Loucy (cell line): ENCODE measurements around the gene ACOT8.

Experiments used
- H2AFZ ChIP-seq: fragments of 200-600 bp; sonication (generic); 2 replicates; pipeline ENCODE4 v1.6.0; 2016; ENCODE audit warnings: antibody characterized with exemption, mild to moderate bottlenecking, low read length, moderate library complexity
- H3F3A ChIP-seq: fragments of 200-600 bp; 2 replicates; pipeline ENCODE4 v1.6.0; 2016; ENCODE audit warnings: antibody characterized with exemption, low read depth, mild to moderate bottlenecking
- H3K27me3 ChIP-seq: fragments of 200-600 bp; sonication (generic); 2 replicates; pipeline ENCODE4 v1.6.1; 2014; ENCODE audit warnings: low read length, mild to moderate bottlenecking; ENCODE audit not compliant: insufficient read depth, poor library complexity, severe bottlenecking
- H3K36me3 ChIP-seq: fragments of 200-600 bp; sonication (generic); 2 replicates; pipeline ENCODE4 v1.6.1; 2016; ENCODE audit warnings: low read length; ENCODE audit not compliant: insufficient read depth
- H3K4me1 ChIP-seq: fragments of 200-600 bp; sonication (generic); 2 replicates; pipeline ENCODE4 v1.5.1; 2014; ENCODE audit warnings: low read length, mild to moderate bottlenecking; ENCODE audit not compliant: insufficient read depth, poor library complexity, severe bottlenecking
- H3K4me2 ChIP-seq: fragments of 200-600 bp; sonication (generic); 2 replicates; pipeline ENCODE4 v1.6.0; 2014; ENCODE audit warnings: antibody characterized with exemption, low read length, low read depth, mild to moderate bottlenecking; ENCODE audit not compliant: poor library complexity, severe bottlenecking
- H3K4me3 ChIP-seq: fragments of 200-600 bp; sonication (generic); 2 replicates; pipeline ENCODE4 v1.5.1; 2014; ENCODE audit warnings: low read length, mild to moderate bottlenecking, mixed read lengths; ENCODE audit not compliant: poor library complexity, severe bottlenecking
- H3K79me2 ChIP-seq: fragments of 200-600 bp; sonication (generic); 2 replicates; pipeline ENCODE4 v1.6.1; 2014; ENCODE audit warnings: low read length; ENCODE audit not compliant: insufficient read depth
- H3K9ac ChIP-seq: fragments of 200-600 bp; sonication (generic); 2 replicates; pipeline ENCODE4 v1.6.0; 2014; ENCODE audit warnings: mild to moderate bottlenecking, low read depth, low read length, moderate library complexity; ENCODE audit not compliant: poor library complexity, severe bottlenecking
- H3K9me2 ChIP-seq: fragments of 200-600 bp; sonication (generic); replicated peaks from 2 replicates; pipeline ENCODE4 v1.6.1; 2016; ENCODE audit warnings: low read depth, low read length, mixed read lengths
- H3K9me3 ChIP-seq: fragments of 200-600 bp; sonication (generic); 2 replicates; pipeline ENCODE4 v1.6.1; 2014; ENCODE audit warnings: mild to moderate bottlenecking, antibody characterized with exemption, low read length, low read depth; ENCODE audit not compliant: insufficient read depth
- H4K20me1 ChIP-seq: fragments of 200-600 bp; sonication (generic); 2 replicates; pipeline ENCODE4 v1.6.0; 2014; ENCODE audit warnings: antibody characterized with exemption, low read length, mild to moderate bottlenecking; ENCODE audit not compliant: insufficient read depth, poor library complexity, severe bottlenecking
- CTCF ChIP-seq: fragments of 200-600 bp; sonication (generic); conservative IDR thresholded peaks from 2 replicates; pipeline ENCODE4 v1.5.1; 2014; ENCODE audit warnings: mild to moderate bottlenecking, antibody characterized with exemption, low read length
- EZH2phosphoT487 ChIP-seq: fragments of 200-600 bp; IDR thresholded peaks from 2 replicates; pipeline ENCODE4 v1.6.1; 2018; ENCODE audit warnings: antibody characterized with exemption, mild to moderate bottlenecking, moderate library complexity, borderline replicate concordance

The ACOT8 gene

GRCh38 chr20:45897692-45898091, 40.5 kb upstream of the ACOT8 start:
- Histone ChIP-seq H3K79me2 (no peaks in the 10 kb centered on the region), H3K36me3 (no peaks in the 10 kb centered on the region), H2AFZ (no peak overlapping the region)

GRCh38 chr20:45897289-45897688, 40.1 kb upstream of the ACOT8 start:
- no peak overlapping the region for H2AFZ ChIP-seq
- H3K9ac ChIP-seq = no peak overlapping the region
- no peaks in the 10 kb centered on the region for H3K36me3 ChIP-seq
- no peak overlapping the region for H3K4me3 ChIP-seq
- H3K4me1 ChIP-seq = peaks cover 5% of the 10 kb centered on the region
- no peaks in the 10 kb centered on the region for H3K27me3 ChIP-seq
- no peak overlapping the region for H3K4me2 ChIP-seq
- H3F3A ChIP-seq = no peaks in the 10 kb centered on the region
- no peaks in the 10 kb centered on the region for H4K20me1 ChIP-seq
- no peaks in the 10 kb centered on the region for H3K79me2 ChIP-seq
- no peaks in the 10 kb centered on the region for H3K9me3 ChIP-seq
- TF ChIP-seq EZH2phosphoT487 = no peak
- no peak for TF ChIP-seq CTCF
- H3K9me2 ChIP-seq = no peaks in the 10 kb centered on the region

More at GRCh38 chr20:45897692-45898091, 40.5 kb upstream of the ACOT8 start:
- H3F3A ChIP-seq = no peaks in the 10 kb centered on the region
- H3K9me2 ChIP-seq = no peaks in the 10 kb centered on the region
- no peak overlapping the region for H3K4me3 ChIP-seq
- H4K20me1 ChIP-seq = no peaks in the 10 kb centered on the region
- no peak overlapping the region for H3K4me2 ChIP-seq
- H3K27me3 ChIP-seq = no peaks in the 10 kb centered on the region
- no peaks in the 10 kb centered on the region for H3K9me3 ChIP-seq
- peaks cover under 1% of the 10 kb centered on the region for H3K4me1 ChIP-seq
- TF ChIP-seq CTCF (no peak), EZH2phosphoT487 (no peak)
- H3K9ac ChIP-seq = no peak overlapping the region

- H3K36me3 ChIP-seq = no peaks in the 10 kb centered on the region
These were observed 39.5 kb upstream of the ACOT8 start for GRCh38 chr20:45896641-45897161.

More at GRCh38 chr20:45896641-45897161, 39.5 kb upstream of the ACOT8 start:
- Histone ChIP-seq H3K4me3 (no peak overlapping the region), H3K9me3 (no peaks in the 10 kb centered on the region), H3K27me3 (no peaks in the 10 kb centered on the region), H3K9ac (no peak overlapping the region), H2AFZ (no peak overlapping the region), H3K4me1 (peaks cover 11% of the 10 kb centered on the region), H3K9me2 (no peaks in the 10 kb centered on the region), H4K20me1 (no peaks in the 10 kb centered on the region), H3F3A (no peaks in the 10 kb centered on the region), H3K4me2 (no peak overlapping the region), H3K79me2 (no peaks in the 10 kb centered on the region)
- TF ChIP-seq EZH2phosphoT487 (no peak), CTCF (no peak)
